Panc1 (cell line): ENCODE measurements around the gene POU2F2.

ENCODE experiments used
- POLR2AphosphoS5 ChIP-seq: IDR thresholded peaks from 2 replicates; pipeline ENCODE4 v1.6.1; 2012; ENCODE audit warnings: mild to moderate bottlenecking, low read depth, low read length, moderate library complexity
- TCF7L2 ChIP-seq: IDR thresholded peaks from 2 replicates; pipeline ENCODE4 v1.6.1; 2011; ENCODE audit warnings: mild to moderate bottlenecking, low read depth, low read length, inconsistent platforms
- TF ChIP-seq, protein P1 (sequence below): fragments of 450-650 bp; IDR thresholded peaks from 2 replicates; pipeline ENCODE4 v1.5.1; 2017; ENCODE audit warnings: mild to moderate bottlenecking
- TF ChIP-seq, protein P2 (sequence below), 2 experiments: IDR thresholded peaks; 2 replicates each; pipeline ENCODE4 v1.6.1; 2011 to 2012; ENCODE audit warnings: low read depth in 2 of 2, control low read depth in 1 of 2, low read length in 1 of 2, mild to moderate bottlenecking in 1 of 2, moderate library complexity in 1 of 2; ENCODE audit not compliant: insufficient read depth in 1 of 2

DNA sequence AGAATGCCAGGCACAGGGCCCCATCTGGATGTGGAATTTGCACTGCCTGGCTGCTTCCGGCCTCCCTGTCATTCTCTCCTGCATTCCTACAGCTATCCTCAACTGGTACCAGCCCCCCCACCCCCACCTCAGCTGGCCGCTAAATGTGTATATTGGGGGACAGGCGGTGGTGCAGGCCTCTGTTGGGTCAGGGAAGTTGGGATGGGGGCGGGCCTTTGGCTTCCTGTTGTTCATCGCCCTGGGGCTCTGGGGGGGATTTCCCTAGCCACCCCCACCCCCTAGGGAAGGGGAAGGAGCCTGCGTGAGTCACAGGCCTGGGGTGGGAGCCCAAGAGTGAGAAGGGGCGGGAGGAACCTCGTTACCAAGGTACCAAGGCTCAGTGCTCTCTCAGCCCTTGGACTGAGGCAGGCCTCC, 10.6 kb downstream of the POU2F2 start:
- TF ChIP-seq, protein P1, sequence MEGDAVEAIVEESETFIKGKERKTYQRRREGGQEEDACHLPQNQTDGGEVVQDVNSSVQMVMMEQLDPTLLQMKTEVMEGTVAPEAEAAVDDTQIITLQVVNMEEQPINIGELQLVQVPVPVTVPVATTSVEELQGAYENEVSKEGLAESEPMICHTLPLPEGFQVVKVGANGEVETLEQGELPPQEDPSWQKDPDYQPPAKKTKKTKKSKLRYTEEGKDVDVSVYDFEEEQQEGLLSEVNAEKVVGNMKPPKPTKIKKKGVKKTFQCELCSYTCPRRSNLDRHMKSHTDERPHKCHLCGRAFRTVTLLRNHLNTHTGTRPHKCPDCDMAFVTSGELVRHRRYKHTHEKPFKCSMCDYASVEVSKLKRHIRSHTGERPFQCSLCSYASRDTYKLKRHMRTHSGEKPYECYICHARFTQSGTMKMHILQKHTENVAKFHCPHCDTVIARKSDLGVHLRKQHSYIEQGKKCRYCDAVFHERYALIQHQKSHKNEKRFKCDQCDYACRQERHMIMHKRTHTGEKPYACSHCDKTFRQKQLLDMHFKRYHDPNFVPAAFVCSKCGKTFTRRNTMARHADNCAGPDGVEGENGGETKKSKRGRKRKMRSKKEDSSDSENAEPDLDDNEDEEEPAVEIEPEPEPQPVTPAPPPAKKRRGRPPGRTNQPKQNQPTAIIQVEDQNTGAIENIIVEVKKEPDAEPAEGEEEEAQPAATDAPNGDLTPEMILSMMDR = no peak
- TF ChIP-seq POLR2AphosphoS5 = no peak
- TF ChIP-seq, protein P2, sequence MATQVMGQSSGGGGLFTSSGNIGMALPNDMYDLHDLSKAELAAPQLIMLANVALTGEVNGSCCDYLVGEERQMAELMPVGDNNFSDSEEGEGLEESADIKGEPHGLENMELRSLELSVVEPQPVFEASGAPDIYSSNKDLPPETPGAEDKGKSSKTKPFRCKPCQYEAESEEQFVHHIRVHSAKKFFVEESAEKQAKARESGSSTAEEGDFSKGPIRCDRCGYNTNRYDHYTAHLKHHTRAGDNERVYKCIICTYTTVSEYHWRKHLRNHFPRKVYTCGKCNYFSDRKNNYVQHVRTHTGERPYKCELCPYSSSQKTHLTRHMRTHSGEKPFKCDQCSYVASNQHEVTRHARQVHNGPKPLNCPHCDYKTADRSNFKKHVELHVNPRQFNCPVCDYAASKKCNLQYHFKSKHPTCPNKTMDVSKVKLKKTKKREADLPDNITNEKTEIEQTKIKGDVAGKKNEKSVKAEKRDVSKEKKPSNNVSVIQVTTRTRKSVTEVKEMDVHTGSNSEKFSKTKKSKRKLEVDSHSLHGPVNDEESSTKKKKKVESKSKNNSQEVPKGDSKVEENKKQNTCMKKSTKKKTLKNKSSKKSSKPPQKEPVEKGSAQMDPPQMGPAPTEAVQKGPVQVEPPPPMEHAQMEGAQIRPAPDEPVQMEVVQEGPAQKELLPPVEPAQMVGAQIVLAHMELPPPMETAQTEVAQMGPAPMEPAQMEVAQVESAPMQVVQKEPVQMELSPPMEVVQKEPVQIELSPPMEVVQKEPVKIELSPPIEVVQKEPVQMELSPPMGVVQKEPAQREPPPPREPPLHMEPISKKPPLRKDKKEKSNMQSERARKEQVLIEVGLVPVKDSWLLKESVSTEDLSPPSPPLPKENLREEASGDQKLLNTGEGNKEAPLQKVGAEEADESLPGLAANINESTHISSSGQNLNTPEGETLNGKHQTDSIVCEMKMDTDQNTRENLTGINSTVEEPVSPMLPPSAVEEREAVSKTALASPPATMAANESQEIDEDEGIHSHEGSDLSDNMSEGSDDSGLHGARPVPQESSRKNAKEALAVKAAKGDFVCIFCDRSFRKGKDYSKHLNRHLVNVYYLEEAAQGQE (IDR thresholded peaks at IDR 0.05; ENCODE audit: insufficient read depth in 1 of 2, low read depth in 2 of 2, low read length in 1 of 2) = no peak
- TF ChIP-seq TCF7L2 = no peak
